PC-3 (cell line): ENCODE results near the gene LSP1. TPM values are rescaled to one million over a fixed set of nuclear protein-coding genes. Genes with fewer than 3 reads are reported as not detected.

Experiments used
- ATAC-seq: fragments of 200-7000 bp; cut with Tn5 transposase; 2 replicates; pipeline ENCODE4 v1.9.1; 2020; ENCODE audit warnings: mild to moderate bottlenecking, moderate library complexity
- BruUV-seq: library from RNA; stranded (reverse); fragments of 400-500 nt; replicated peaks from 2 replicates; lab custom pipeline; 2021; lab: Mats Ljungman, UMichigan
- CTCF ChIA-PET: fragments of 300-600 bp; sonication (Branson Sonifier 250); formaldehyde crosslinking; loops from one replicate; lab custom pipeline; 2022; ENCODE audit warnings: antibody characterized with exemption; lab: Charles Lee
- POLR2A ChIA-PET: fragments of 300-600 bp; sonication (Branson Sonifier 250); formaldehyde crosslinking; loops from one replicate; lab custom pipeline; 2022; ENCODE audit warnings: antibody characterized with exemption; ENCODE audit not compliant: unreplicated experiment; lab: Charles Lee
- DNase-seq: peaks from one replicate; pipeline ENCODE4 v3.0.0-alpha.2; 2015
- H2AFZ ChIP-seq: fragments of 300-600 bp; sonication (generic); 2 replicates; pipeline ENCODE4 v1.6.0; 2016; ENCODE audit warnings: antibody characterized with exemption, low read length
- H3F3A ChIP-seq: fragments of 300-600 bp; sonication (generic); one replicate; pipeline ENCODE4 v1.6.0; 2017; ENCODE audit warnings: antibody characterized with exemption, low read length, control low read depth, mild to moderate bottlenecking; ENCODE audit not compliant: unreplicated experiment
- H3K27ac ChIP-seq: fragments of 300-600 bp; sonication (generic); 2 replicates; pipeline ENCODE4 v1.5.1; 2016; ENCODE audit warnings: mild to moderate bottlenecking, low read length
- H3K27me3 ChIP-seq: fragments of 300-600 bp; sonication (generic); 2 replicates; pipeline ENCODE4 v1.6.1; 2016; ENCODE audit warnings: low read length, mixed read lengths
- H3K36me3 ChIP-seq: fragments of 300-600 bp; sonication (generic); 2 replicates; pipeline ENCODE4 v1.6.1; 2016; ENCODE audit warnings: low read depth, mixed run types, low read length, mixed read lengths
- H3K4me1 ChIP-seq: fragments of 300-600 bp; sonication (generic); 2 replicates; pipeline ENCODE4 v1.5.1; 2016; ENCODE audit warnings: low read length; ENCODE audit not compliant: insufficient read depth
- H3K4me2 ChIP-seq: fragments of 300-600 bp; sonication (generic); 2 replicates; pipeline ENCODE4 v1.6.0; 2016; ENCODE audit warnings: low read length
- H3K4me3 ChIP-seq: fragments of 300-600 bp; sonication (generic); 2 replicates; pipeline ENCODE4 v1.5.1; 2016; ENCODE audit warnings: mild to moderate bottlenecking, low read length, mixed read lengths
- H3K79me2 ChIP-seq: fragments of 300-600 bp; sonication (generic); 2 replicates; pipeline ENCODE4 v1.6.1; 2017; ENCODE audit warnings: low read length, mixed read lengths
- H3K9ac ChIP-seq: fragments of 300-600 bp; sonication (generic); 2 replicates; pipeline ENCODE4 v1.6.0; 2016; ENCODE audit warnings: mild to moderate bottlenecking, low read length
- H3K9me2 ChIP-seq: fragments of 300-600 bp; sonication (generic); replicated peaks from 2 replicates; pipeline ENCODE4 v1.6.1; 2016; ENCODE audit warnings: mixed run types, low read length, mixed read lengths
- H3K9me3 ChIP-seq: fragments of 300-600 bp; sonication (generic); 2 replicates; pipeline ENCODE4 v1.6.1; 2016; ENCODE audit warnings: low read length, mixed read lengths
- H4K20me1 ChIP-seq: fragments of 300-600 bp; sonication (generic); 2 replicates; pipeline ENCODE4 v1.6.1; 2016; ENCODE audit warnings: low read length, mixed read lengths
- EZH2 ChIP-seq: fragments of 300-600 bp; sonication (generic); IDR thresholded peaks from one replicate; pipeline ENCODE4 v1.6.1; 2017; ENCODE audit warnings: antibody characterized with exemption, mild to moderate bottlenecking, low read length; ENCODE audit not compliant: unreplicated experiment
- EZH2phosphoT487 ChIP-seq: fragments of 300-600 bp; sonication (generic); IDR thresholded peaks from 2 replicates; pipeline ENCODE4 v1.6.1; 2018; ENCODE audit warnings: mild to moderate bottlenecking, antibody characterized with exemption, low read length, borderline replicate concordance
- intact Hi-C: fragments of 100-400 bp; cut with micrococcal nuclease; formaldehyde crosslinking; loops from 2 replicates; pipeline ENCODE4 v1.9.0; 2023
- total RNA-seq: library from RNA; depleted of rRNA; stranded (reverse); fragments of >200 nt; gene quantifications from 2 replicates; pipeline ENCODE4 v1.2.3, GENCODE V29; 2014
- TF ChIP-seq, protein P1 (sequence below): fragments of 300-600 bp; sonication (generic); conservative IDR thresholded peaks from 2 replicates; pipeline ENCODE4 v1.5.1; 2017; ENCODE audit warnings: antibody characterized with exemption, low read depth, mild to moderate bottlenecking, low read length

LSP1 gene
- total RNA-seq, 1 experiment from 2014 or later = not detected

DNA sequence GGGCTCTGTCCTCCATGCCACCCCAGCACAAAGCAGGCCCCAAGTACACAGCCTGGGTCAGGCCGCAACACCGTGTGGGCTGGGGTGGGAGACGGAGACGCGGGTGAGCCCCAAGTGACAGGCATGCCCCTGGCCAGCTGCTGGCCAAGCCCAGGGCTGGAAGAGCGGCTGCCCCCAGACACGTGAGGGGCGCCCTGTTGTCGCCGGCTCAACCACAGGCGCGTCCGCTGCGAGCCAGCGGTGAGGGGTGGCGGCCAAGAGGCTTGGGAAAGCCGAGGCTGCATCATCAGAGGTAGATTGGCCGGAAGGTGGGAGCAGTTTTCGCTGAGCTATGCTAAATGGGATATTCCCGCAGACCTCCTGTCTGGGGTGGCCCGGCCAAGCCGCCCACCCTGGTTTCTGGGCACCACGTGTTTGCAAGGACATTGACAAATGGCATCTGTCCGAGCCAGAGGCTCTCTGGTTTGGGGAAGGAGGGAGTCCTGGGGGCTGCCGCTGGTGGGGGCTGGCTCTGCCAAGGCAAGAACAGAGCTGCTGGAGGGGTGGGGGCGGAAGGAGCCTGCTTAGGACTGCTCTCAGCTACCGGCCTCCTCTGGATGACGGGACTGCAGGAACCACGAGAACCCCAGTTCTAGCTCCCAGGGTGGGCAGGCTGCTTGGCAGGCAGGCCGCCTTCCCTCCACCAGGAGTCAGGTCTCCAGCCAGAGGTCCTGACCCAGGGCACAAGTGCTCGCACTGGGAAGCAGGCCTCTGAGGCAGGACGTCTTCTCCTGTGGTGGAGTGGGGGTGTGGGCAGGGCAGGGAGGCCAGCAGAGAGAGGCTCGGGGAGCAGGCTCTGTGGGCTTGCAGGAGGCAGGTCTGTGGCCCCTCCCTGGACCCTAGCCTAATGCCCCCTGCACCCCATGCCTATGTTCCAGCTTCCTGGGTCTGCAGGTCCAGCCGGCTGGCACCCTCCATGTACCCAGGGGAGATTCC lies 38.3 kb downstream of the LSP1 start:
- Histone ChIP-seq H3K27me3 (peaks cover 7% of the 10 kb centered on the region), H3K36me3 (no peaks in the 10 kb centered on the region), H3K27ac (no peak overlapping the region), H3K4me3 (no peak overlapping the region), H3K4me1 (no peaks in the 10 kb centered on the region), H3K79me2 (no peaks in the 10 kb centered on the region), H3K9me2 (no peaks in the 10 kb centered on the region), H3K9me3 (no peaks in the 10 kb centered on the region), H2AFZ (no peak overlapping the region), H3F3A (no peaks in the 10 kb centered on the region), H3K9ac (no peak overlapping the region), H3K4me2 (no peak overlapping the region), H4K20me1 (no peaks in the 10 kb centered on the region)
- intact Hi-C loops = loop anchor here (10.0 kb wide), 1 partner anchor 54 kb away; the partner anchor contains the start of gene MRPL23
- BruUV-seq = no TSS peak
- DNase-seq (no peak), ATAC-seq (no peak)
- TF ChIP-seq EZH2 (no peak), EZH2phosphoT487 (no peak)
- TF ChIP-seq, protein P1, sequence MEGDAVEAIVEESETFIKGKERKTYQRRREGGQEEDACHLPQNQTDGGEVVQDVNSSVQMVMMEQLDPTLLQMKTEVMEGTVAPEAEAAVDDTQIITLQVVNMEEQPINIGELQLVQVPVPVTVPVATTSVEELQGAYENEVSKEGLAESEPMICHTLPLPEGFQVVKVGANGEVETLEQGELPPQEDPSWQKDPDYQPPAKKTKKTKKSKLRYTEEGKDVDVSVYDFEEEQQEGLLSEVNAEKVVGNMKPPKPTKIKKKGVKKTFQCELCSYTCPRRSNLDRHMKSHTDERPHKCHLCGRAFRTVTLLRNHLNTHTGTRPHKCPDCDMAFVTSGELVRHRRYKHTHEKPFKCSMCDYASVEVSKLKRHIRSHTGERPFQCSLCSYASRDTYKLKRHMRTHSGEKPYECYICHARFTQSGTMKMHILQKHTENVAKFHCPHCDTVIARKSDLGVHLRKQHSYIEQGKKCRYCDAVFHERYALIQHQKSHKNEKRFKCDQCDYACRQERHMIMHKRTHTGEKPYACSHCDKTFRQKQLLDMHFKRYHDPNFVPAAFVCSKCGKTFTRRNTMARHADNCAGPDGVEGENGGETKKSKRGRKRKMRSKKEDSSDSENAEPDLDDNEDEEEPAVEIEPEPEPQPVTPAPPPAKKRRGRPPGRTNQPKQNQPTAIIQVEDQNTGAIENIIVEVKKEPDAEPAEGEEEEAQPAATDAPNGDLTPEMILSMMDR = no peak
- ChIA-PET POLR2A (no interaction called here), CTCF (no interaction called here)

DNA sequence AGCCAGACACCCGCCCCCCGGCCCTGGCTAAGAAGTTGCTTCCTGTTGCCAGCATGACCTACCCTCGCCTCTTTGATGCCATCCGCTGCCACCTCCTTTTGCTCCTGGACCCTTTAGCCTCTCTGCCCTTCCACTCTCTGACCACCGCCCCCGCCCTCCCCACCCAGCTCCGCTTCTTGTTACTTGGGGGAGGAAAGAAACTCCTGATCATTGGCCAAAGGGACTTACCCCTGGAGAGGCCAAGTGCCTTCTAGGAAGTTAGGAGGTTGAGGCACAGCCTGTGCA lies 38.9 kb downstream of the LSP1 start, which contains the start of gene PRR33:
PRR33 (minus strand) TSS at position 65 of the 285 bp plus-strand sequence. CDS start 1,311 bp downstream, outside the sequence.
- H3K4me2 ChIP-seq = no peak within 1 kb of the TSS
- no peaks in the 10 kb centered on the region for H3K4me1 ChIP-seq
- ChIA-PET POLR2A (no interaction called here), CTCF (no interaction called here)
- intact Hi-C loops = loop anchor here (10.0 kb wide), 1 partner anchor 53 kb away; the partner anchor contains the start of gene MRPL23
- no peaks in the 10 kb centered on the region for H3K9me2 ChIP-seq
- no peaks in the 10 kb centered on the region for H3K36me3 ChIP-seq
- no peaks in the 10 kb centered on the region for H3K79me2 ChIP-seq
- no peak within 1 kb of the TSS for H3K27ac ChIP-seq
- H4K20me1 ChIP-seq = no peaks in the 10 kb centered on the region
- BruUV-seq = no TSS peak
- no peak within 1 kb of the TSS for H3K4me3 ChIP-seq
- no peaks in the 10 kb centered on the region for H3F3A ChIP-seq
- no peak for ATAC-seq
- peaks cover 14% of the 10 kb centered on the region for H3K27me3 ChIP-seq
- no peaks in the 10 kb centered on the region for H3K9me3 ChIP-seq
- H3K9ac ChIP-seq = no peak within 1 kb of the TSS
- no peak within 1 kb of the TSS for H2AFZ ChIP-seq
- TF ChIP-seq EZH2phosphoT487 = no peak
- TF ChIP-seq, protein P1 = no peak
- TF ChIP-seq EZH2 = no peak
- DNase-seq = no peak

DNA sequence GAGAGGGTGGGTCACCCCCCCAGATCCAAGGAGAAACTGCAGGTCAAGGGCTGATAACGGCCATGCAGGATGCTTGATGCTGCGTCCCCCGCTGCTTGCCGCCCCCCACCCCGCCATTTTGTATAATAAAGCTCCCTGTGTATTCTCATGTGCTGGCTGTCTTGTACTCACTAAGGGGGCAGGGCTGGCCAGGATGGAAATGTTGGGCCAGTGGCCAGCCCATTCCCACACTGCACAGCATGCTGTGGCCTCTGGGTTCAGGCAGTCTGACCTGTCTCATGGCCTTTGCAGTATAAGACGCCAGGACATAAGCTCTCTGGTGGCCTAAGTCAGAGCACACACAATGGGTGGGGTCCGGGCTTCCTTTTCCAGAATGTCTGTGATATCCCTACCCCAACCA lies 39.2 kb downstream of the LSP1 start:
- Histone ChIP-seq H3K9me3 (no peaks in the 10 kb centered on the region), H3K36me3 (no peaks in the 10 kb centered on the region), H3F3A (no peaks in the 10 kb centered on the region), H3K9ac (no peak overlapping the region), H3K9me2 (no peaks in the 10 kb centered on the region), H3K4me1 (no peaks in the 10 kb centered on the region), H3K27ac (no peak overlapping the region), H2AFZ (no peak overlapping the region), H3K79me2 (no peaks in the 10 kb centered on the region), H3K4me3 (no peak overlapping the region), H4K20me1 (no peaks in the 10 kb centered on the region), H3K27me3 (peaks cover 17% of the 10 kb centered on the region), H3K4me2 (no peak overlapping the region)
- POLR2A ChIA-PET = no interaction called here
- DNase-seq (no peak), ATAC-seq (no peak)
- intact Hi-C loops = loop anchor here (10.0 kb wide), 1 partner anchor 53 kb away; the partner anchor contains the start of gene MRPL23
- CTCF ChIA-PET = no interaction called here
- no TSS peak for BruUV-seq
- TF ChIP-seq, protein P1 = no peak
- TF ChIP-seq EZH2phosphoT487 = no peak
- TF ChIP-seq EZH2 = no peak
